GM12878 (cell line): ENCODE measurements around the gene MR1. TPM values are rescaled to one million over a fixed set of nuclear protein-coding genes. Genes with fewer than 3 reads are reported as not detected.

Experiments
- ATF2 ChIP-seq: IDR thresholded peaks from 2 replicates; pipeline ENCODE4 v1.6.1; 2012; ENCODE audit warnings: low read length, inconsistent platforms
- BACH1 ChIP-seq: fragments of 450-650 bp; IDR thresholded peaks from 2 replicates; pipeline ENCODE4 v1.6.1; 2017; ENCODE audit warnings: mild to moderate bottlenecking, borderline replicate concordance
- CBX5 ChIP-seq: sonication (generic); IDR thresholded peaks from 2 replicates; pipeline ENCODE4 v1.6.1; 2016; ENCODE audit warnings: low read depth, moderate library complexity, mild to moderate bottlenecking, inconsistent platforms
- CEBPB ChIP-seq, 2 experiments: fragments of 150-350 bp in 1 of 2; IDR thresholded peaks; 2 replicates each; pipeline ENCODE4 v1.6.1; 2012 to 2014; ENCODE audit warnings: low read depth in 2 of 2, low read length in 2 of 2, borderline replicate concordance in 1 of 2, inconsistent platforms in 1 of 2
- HDAC6 ChIP-seq: fragments of 200-600 bp; sonication (generic); IDR thresholded peaks from one replicate; pipeline ENCODE4 v1.8.0; 2017; ENCODE audit warnings: antibody characterized with exemption; ENCODE audit not compliant: unreplicated experiment
- JUND ChIP-seq: IDR thresholded peaks from 2 replicates; pipeline ENCODE4 v1.6.1; 2012; ENCODE audit warnings: low read depth, mild to moderate bottlenecking, low read length, improper control_type of control experiment, moderate library complexity
- MYC ChIP-seq: IDR thresholded peaks from 2 replicates; pipeline ENCODE4 v1.6.1; 2011; ENCODE audit warnings: mild to moderate bottlenecking, low read length, moderate library complexity, inconsistent platforms; ENCODE audit not compliant: insufficient read depth, insufficient replicate concordance, insufficient read length, severe bottlenecking
- NFXL1 ChIP-seq: fragments of 450-650 bp; IDR thresholded peaks from 2 replicates; pipeline ENCODE4 v1.6.1; 2017; ENCODE audit warnings: antibody characterized with exemption, mild to moderate bottlenecking, borderline replicate concordance
- NFYA ChIP-seq: IDR thresholded peaks from 2 replicates; pipeline ENCODE4 v1.6.1; 2011; ENCODE audit warnings: low read depth, mild to moderate bottlenecking, low read length, improper control_type of control experiment, borderline replicate concordance
- POU2F2 ChIP-seq: IDR thresholded peaks from 3 replicates; pipeline ENCODE4 v1.6.1; 2011; ENCODE audit warnings: low read depth, mild to moderate bottlenecking, low read length, borderline replicate concordance
- RCOR1 ChIP-seq: conservative IDR thresholded peaks from 2 replicates; pipeline ENCODE4 v1.6.1; 2012; ENCODE audit warnings: low read depth, low read length, improper control_type of control experiment
- SMC3 ChIP-seq: IDR thresholded peaks from 2 replicates; pipeline ENCODE4 v1.6.1; 2011; ENCODE audit warnings: low read length, improper control_type of control experiment, borderline replicate concordance
- SRF ChIP-seq, 2 experiments: IDR thresholded peaks; 2 replicates each; pipeline ENCODE4 v1.6.1; 2011; ENCODE audit warnings: low read depth in 2 of 2, low read length in 2 of 2, mild to moderate bottlenecking in 1 of 2, moderate library complexity in 1 of 2
- ZNF207 ChIP-seq: fragments of 450-650 bp; IDR thresholded peaks from 2 replicates; pipeline ENCODE4 v1.6.1; 2014; ENCODE audit warnings: antibody characterized with exemption, mild to moderate bottlenecking, borderline replicate concordance
- ZNF274 ChIP-seq: IDR thresholded peaks from one replicate; pipeline ENCODE4 v1.8.0; 2011; ENCODE audit not compliant: insufficient read length, insufficient read depth
- polyA plus RNA-seq, 11 experiments: library from polyadenylated mRNA; depleted of rRNA in 4 of 11; unstranded in 6 of 11; stranded (reverse) in 5 of 11; fragments of >200 nt; fragmentation: Nextera tagmentation in 4 of 11; fragmentation: Illumina TruSeq in 1 of 11; extraction: Ambion mirVana in 4 of 11; extraction: Trizol in 1 of 11; gene quantifications; 1 replicate in 1 of 11; 2 replicates in 10 of 11; pipeline versions ENCODE4 v1.2.1 to v1.2.3, GENCODE V29; 2011 to 2016; ENCODE audit warnings: inconsistent platforms in 2 of 11, missing spikeins in 2 of 11, low read depth in 1 of 11
- total RNA-seq, 4 experiments: library from RNA; depleted of rRNA in 3 of 4; stranded (reverse); fragments of >200 nt in 3 of 4; fragmentation: Illumina TruSeq in 1 of 4; extraction: Trizol in 1 of 4; gene quantifications; 2 replicates each; pipeline versions ENCODE4 v1.2.1 to v1.2.3, GENCODE V29; 2013 to 2021
- TF ChIP-seq, protein P1 (sequence below): fragments of 450-650 bp; IDR thresholded peaks from 2 replicates; pipeline ENCODE4 v1.6.1; 2017; ENCODE audit warnings: borderline replicate concordance
- TF ChIP-seq, protein P2 (sequence below): fragments of 450-650 bp; IDR thresholded peaks from 2 replicates; pipeline ENCODE4 v1.6.1; 2017; ENCODE audit warnings: mild to moderate bottlenecking, moderate library complexity
- TF ChIP-seq, protein P3 (sequence below): IDR thresholded peaks from 2 replicates; pipeline ENCODE4 v1.6.1; 2012; ENCODE audit warnings: mild to moderate bottlenecking, low read depth, low read length

The MR1 gene
- total and polyA plus RNA-seq, 10 of the 15 experiments (the other 5 are each of a cell fraction or from before 2014, with no cell fraction given), result 24.7 to 65.9 (median 30.9) TPM

- TF ChIP-seq SRF (IDR thresholded peaks at IDR 0.05; ENCODE audit: low read depth in 2 of 2, low read length in 2 of 2), result peak in 1 of 2 experiments; percentile 79; a peak in 1 of 4 replicates
- no peak for TF ChIP-seq HDAC6
- TF ChIP-seq SMC3, result no peak; the same call in 1 of the 2 replicates
- TF ChIP-seq CBX5, result 0 out of 2 replicates have a peak, but pooled peaks have one; percentile 53
- TF ChIP-seq JUND, result peak; percentile 88
- TF ChIP-seq ZNF207, result no peak
- no peak for TF ChIP-seq RCOR1
- TF ChIP-seq, protein P1, sequence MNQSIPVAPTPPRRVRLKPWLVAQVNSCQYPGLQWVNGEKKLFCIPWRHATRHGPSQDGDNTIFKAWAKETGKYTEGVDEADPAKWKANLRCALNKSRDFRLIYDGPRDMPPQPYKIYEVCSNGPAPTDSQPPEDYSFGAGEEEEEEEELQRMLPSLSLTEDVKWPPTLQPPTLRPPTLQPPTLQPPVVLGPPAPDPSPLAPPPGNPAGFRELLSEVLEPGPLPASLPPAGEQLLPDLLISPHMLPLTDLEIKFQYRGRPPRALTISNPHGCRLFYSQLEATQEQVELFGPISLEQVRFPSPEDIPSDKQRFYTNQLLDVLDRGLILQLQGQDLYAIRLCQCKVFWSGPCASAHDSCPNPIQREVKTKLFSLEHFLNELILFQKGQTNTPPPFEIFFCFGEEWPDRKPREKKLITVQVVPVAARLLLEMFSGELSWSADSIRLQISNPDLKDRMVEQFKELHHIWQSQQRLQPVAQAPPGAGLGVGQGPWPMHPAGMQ, result no peak
- TF ChIP-seq NFYA, result no peak
- TF ChIP-seq ZNF274, result no peak
- no peak for TF ChIP-seq NFXL1
- TF ChIP-seq CEBPB (IDR thresholded peaks at IDR 0.05; ENCODE audit: borderline replicate concordance in 1 of 2, low read depth in 2 of 2, low read length in 2 of 2), result peak in 1 of 2 experiments; percentile 58; a peak in 2 of 4 replicates
- TF ChIP-seq BACH1, result peak; percentile 61; the same call in 1 of the 2 replicates
- TF ChIP-seq ATF2, result peak; percentile 99
- TF ChIP-seq MYC, result no peak
- TF ChIP-seq, protein P2, sequence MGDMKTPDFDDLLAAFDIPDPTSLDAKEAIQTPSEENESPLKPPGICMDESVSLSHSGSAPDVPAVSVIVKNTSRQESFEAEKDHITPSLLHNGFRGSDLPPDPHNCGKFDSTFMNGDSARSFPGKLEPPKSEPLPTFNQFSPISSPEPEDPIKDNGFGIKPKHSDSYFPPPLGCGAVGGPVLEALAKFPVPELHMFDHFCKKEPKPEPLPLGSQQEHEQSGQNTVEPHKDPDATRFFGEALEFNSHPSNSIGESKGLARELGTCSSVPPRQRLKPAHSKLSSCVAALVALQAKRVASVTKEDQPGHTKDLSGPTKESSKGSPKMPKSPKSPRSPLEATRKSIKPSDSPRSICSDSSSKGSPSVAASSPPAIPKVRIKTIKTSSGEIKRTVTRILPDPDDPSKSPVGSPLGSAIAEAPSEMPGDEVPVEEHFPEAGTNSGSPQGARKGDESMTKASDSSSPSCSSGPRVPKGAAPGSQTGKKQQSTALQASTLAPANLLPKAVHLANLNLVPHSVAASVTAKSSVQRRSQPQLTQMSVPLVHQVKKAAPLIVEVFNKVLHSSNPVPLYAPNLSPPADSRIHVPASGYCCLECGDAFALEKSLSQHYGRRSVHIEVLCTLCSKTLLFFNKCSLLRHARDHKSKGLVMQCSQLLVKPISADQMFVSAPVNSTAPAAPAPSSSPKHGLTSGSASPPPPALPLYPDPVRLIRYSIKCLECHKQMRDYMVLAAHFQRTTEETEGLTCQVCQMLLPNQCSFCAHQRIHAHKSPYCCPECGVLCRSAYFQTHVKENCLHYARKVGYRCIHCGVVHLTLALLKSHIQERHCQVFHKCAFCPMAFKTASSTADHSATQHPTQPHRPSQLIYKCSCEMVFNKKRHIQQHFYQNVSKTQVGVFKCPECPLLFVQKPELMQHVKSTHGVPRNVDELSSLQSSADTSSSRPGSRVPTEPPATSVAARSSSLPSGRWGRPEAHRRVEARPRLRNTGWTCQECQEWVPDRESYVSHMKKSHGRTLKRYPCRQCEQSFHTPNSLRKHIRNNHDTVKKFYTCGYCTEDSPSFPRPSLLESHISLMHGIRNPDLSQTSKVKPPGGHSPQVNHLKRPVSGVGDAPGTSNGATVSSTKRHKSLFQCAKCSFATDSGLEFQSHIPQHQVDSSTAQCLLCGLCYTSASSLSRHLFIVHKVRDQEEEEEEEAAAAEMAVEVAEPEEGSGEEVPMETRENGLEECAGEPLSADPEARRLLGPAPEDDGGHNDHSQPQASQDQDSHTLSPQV, result no peak
- TF ChIP-seq POU2F2, result peak; percentile 68; the same call in 1 of the 3 replicates
- TF ChIP-seq, protein P3, sequence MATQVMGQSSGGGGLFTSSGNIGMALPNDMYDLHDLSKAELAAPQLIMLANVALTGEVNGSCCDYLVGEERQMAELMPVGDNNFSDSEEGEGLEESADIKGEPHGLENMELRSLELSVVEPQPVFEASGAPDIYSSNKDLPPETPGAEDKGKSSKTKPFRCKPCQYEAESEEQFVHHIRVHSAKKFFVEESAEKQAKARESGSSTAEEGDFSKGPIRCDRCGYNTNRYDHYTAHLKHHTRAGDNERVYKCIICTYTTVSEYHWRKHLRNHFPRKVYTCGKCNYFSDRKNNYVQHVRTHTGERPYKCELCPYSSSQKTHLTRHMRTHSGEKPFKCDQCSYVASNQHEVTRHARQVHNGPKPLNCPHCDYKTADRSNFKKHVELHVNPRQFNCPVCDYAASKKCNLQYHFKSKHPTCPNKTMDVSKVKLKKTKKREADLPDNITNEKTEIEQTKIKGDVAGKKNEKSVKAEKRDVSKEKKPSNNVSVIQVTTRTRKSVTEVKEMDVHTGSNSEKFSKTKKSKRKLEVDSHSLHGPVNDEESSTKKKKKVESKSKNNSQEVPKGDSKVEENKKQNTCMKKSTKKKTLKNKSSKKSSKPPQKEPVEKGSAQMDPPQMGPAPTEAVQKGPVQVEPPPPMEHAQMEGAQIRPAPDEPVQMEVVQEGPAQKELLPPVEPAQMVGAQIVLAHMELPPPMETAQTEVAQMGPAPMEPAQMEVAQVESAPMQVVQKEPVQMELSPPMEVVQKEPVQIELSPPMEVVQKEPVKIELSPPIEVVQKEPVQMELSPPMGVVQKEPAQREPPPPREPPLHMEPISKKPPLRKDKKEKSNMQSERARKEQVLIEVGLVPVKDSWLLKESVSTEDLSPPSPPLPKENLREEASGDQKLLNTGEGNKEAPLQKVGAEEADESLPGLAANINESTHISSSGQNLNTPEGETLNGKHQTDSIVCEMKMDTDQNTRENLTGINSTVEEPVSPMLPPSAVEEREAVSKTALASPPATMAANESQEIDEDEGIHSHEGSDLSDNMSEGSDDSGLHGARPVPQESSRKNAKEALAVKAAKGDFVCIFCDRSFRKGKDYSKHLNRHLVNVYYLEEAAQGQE, result no peak; the same call in 1 of the 2 replicates
These were observed 65.6 kb downstream of the MR1 start (continued) for GRCh38 chr1:181099152-181100014.
